Loucy (cell line): ENCODE measurements around the gene CACNA1I.
"Not testable (repeated sequence)": the region's sequence is repeated elsewhere in the genome, so short reads cannot be mapped to it uniquely, and the experiment has no call there.

Source experiments
- H2AFZ ChIP-seq: fragments of 200-600 bp; sonication (generic); 2 replicates; pipeline ENCODE4 v1.6.0; 2016; ENCODE audit warnings: antibody characterized with exemption, mild to moderate bottlenecking, low read length, moderate library complexity
- H3F3A ChIP-seq: fragments of 200-600 bp; 2 replicates; pipeline ENCODE4 v1.6.0; 2016; ENCODE audit warnings: antibody characterized with exemption, low read depth, mild to moderate bottlenecking
- H3K27me3 ChIP-seq: fragments of 200-600 bp; sonication (generic); 2 replicates; pipeline ENCODE4 v1.6.1; 2014; ENCODE audit warnings: low read length, mild to moderate bottlenecking; ENCODE audit not compliant: insufficient read depth, poor library complexity, severe bottlenecking
- H3K36me3 ChIP-seq: fragments of 200-600 bp; sonication (generic); 2 replicates; pipeline ENCODE4 v1.6.1; 2016; ENCODE audit warnings: low read length; ENCODE audit not compliant: insufficient read depth
- H3K4me1 ChIP-seq: fragments of 200-600 bp; sonication (generic); 2 replicates; pipeline ENCODE4 v1.5.1; 2014; ENCODE audit warnings: low read length, mild to moderate bottlenecking; ENCODE audit not compliant: insufficient read depth, poor library complexity, severe bottlenecking
- H3K4me2 ChIP-seq: fragments of 200-600 bp; sonication (generic); 2 replicates; pipeline ENCODE4 v1.6.0; 2014; ENCODE audit warnings: antibody characterized with exemption, low read length, low read depth, mild to moderate bottlenecking; ENCODE audit not compliant: poor library complexity, severe bottlenecking
- H3K4me3 ChIP-seq: fragments of 200-600 bp; sonication (generic); 2 replicates; pipeline ENCODE4 v1.5.1; 2014; ENCODE audit warnings: low read length, mild to moderate bottlenecking, mixed read lengths; ENCODE audit not compliant: poor library complexity, severe bottlenecking
- H3K79me2 ChIP-seq: fragments of 200-600 bp; sonication (generic); 2 replicates; pipeline ENCODE4 v1.6.1; 2014; ENCODE audit warnings: low read length; ENCODE audit not compliant: insufficient read depth
- H3K9ac ChIP-seq: fragments of 200-600 bp; sonication (generic); 2 replicates; pipeline ENCODE4 v1.6.0; 2014; ENCODE audit warnings: mild to moderate bottlenecking, low read depth, low read length, moderate library complexity; ENCODE audit not compliant: poor library complexity, severe bottlenecking
- H3K9me2 ChIP-seq: fragments of 200-600 bp; sonication (generic); replicated peaks from 2 replicates; pipeline ENCODE4 v1.6.1; 2016; ENCODE audit warnings: low read depth, low read length, mixed read lengths
- H3K9me3 ChIP-seq: fragments of 200-600 bp; sonication (generic); 2 replicates; pipeline ENCODE4 v1.6.1; 2014; ENCODE audit warnings: mild to moderate bottlenecking, antibody characterized with exemption, low read length, low read depth; ENCODE audit not compliant: insufficient read depth
- H4K20me1 ChIP-seq: fragments of 200-600 bp; sonication (generic); 2 replicates; pipeline ENCODE4 v1.6.0; 2014; ENCODE audit warnings: antibody characterized with exemption, low read length, mild to moderate bottlenecking; ENCODE audit not compliant: insufficient read depth, poor library complexity, severe bottlenecking
- CTCF ChIP-seq: fragments of 200-600 bp; sonication (generic); conservative IDR thresholded peaks from 2 replicates; pipeline ENCODE4 v1.5.1; 2014; ENCODE audit warnings: mild to moderate bottlenecking, antibody characterized with exemption, low read length
- EZH2phosphoT487 ChIP-seq: fragments of 200-600 bp; IDR thresholded peaks from 2 replicates; pipeline ENCODE4 v1.6.1; 2018; ENCODE audit warnings: antibody characterized with exemption, mild to moderate bottlenecking, moderate library complexity, borderline replicate concordance

The CACNA1I gene

GRCh38 chr22:39733191-39733590 is 162.6 kb downstream of the CACNA1I start:
- Histone ChIP-seq H3K9me2 (no peaks in the 10 kb centered on the region), H3K4me2 (no peak overlapping the region), H2AFZ (no peak overlapping the region), H3K79me2 (no peaks in the 10 kb centered on the region), H3K9ac (no peak overlapping the region), H4K20me1 (no peaks in the 10 kb centered on the region), H3F3A (no peaks in the 10 kb centered on the region), H3K27me3 (no peaks in the 10 kb centered on the region), H3K9me3 (no peaks in the 10 kb centered on the region), H3K4me3 (no peak overlapping the region), H3K36me3 (no peaks in the 10 kb centered on the region), H3K4me1 (no peaks in the 10 kb centered on the region)
- TF ChIP-seq CTCF, result no peak
- no peak for TF ChIP-seq EZH2phosphoT487

- not testable (repeated sequence) for H4K20me1 ChIP-seq, H3K4me3 ChIP-seq, H3K79me2 ChIP-seq, H3K9me3 ChIP-seq, H3K9ac ChIP-seq, H3K4me2 ChIP-seq, H2AFZ ChIP-seq, H3K36me3 ChIP-seq, H3F3A ChIP-seq, H3K27me3 ChIP-seq, H3K9me2 ChIP-seq, H3K4me1 ChIP-seq
These were observed 163.5 kb downstream of the CACNA1I start for GRCh38 chr22:39734046-39734445.

- H2AFZ ChIP-seq, result no peak overlapping the region
- no peak overlapping the region for H3K4me2 ChIP-seq
- H3K4me1 ChIP-seq, result no peaks in the 10 kb centered on the region
These were observed 164.3 kb downstream of the CACNA1I start for GRCh38 chr22:39734866-39735265.

More at GRCh38 chr22:39734866-39735265, 164.3 kb downstream of the CACNA1I start:
- Histone ChIP-seq H3K9me2 (no peaks in the 10 kb centered on the region), H3K27me3 (no peaks in the 10 kb centered on the region), H3K79me2 (no peaks in the 10 kb centered on the region), H3K4me3 (no peak overlapping the region), H3K36me3 (no peaks in the 10 kb centered on the region), H4K20me1 (no peaks in the 10 kb centered on the region), H3F3A (no peaks in the 10 kb centered on the region), H3K9ac (no peak overlapping the region), H3K9me3 (no peaks in the 10 kb centered on the region)
- TF ChIP-seq CTCF, result no peak
- TF ChIP-seq EZH2phosphoT487, result no peak
